ENCODE measurements around the gene EEF2K. TPM values are rescaled to one million over a fixed set of nuclear protein-coding genes. Genes with fewer than 3 reads are reported as not detected.

EEF2K gene
- total and polyA plus RNA-seq, 2 of the 13 experiments (the other 11 are each of a cell fraction or from before 2014, with no cell fraction given), result 22.0 to 23.8 TPM

GRCh38 chr16:22198547-22199293 lies 7.4 kb upstream of the EEF2K start:
- peak; percentile 52 for ATAC-seq
- Histone ChIP-seq H3K27me3 (ENCODE audit: control insufficient read depth in 1 of 2, insufficient read depth in 2 of 2, low read length in 2 of 2) (no peaks in the 10 kb centered on the region; a peak in 1 of 5 replicates), H3K4me2 (ENCODE audit: low read depth, low read length) (peak overlapping the region; percentile 76), H3K9ac (ENCODE audit: insufficient read depth, low read depth, low read length) (peak overlapping the region; percentile 23; the same call in 1 of the 2 replicates), H3K79me2 (ENCODE audit: insufficient read depth, low read length) (no peaks in the 10 kb centered on the region), H3K27ac (ENCODE audit: extremely low read length, insufficient read depth, low read length) (no peak overlapping the region), H3K4me3 (replicated peaks in 1 of 3; ENCODE audit: insufficient read depth in 1 of 3, low read depth in 2 of 3, low read length in 3 of 3) (peak overlapping the region; percentile 3 to 55 (median 5); a peak in 4 of 6 replicates), H3K9me3 (ENCODE audit: low read length) (no peaks in the 10 kb centered on the region), H2AFZ (ENCODE audit: low read length) (peak overlapping the region; percentile 3), H3K4me1 (ENCODE audit: insufficient read depth, low read length) (peaks cover 79% of the 10 kb centered on the region), H4K20me1 (ENCODE audit: insufficient read depth, low read length) (no peaks in the 10 kb centered on the region), H3K36me3 (replicated peaks in 1 of 2; ENCODE audit: control insufficient read depth in 1 of 2, insufficient read depth in 2 of 2, low read length in 2 of 2) (no peaks in the 10 kb centered on the region; a peak in 1 of 5 replicates)
- BruUV-seq (replicated peaks), result no TSS peak
- POLR2A ChIA-PET, result interaction anchor here (1.2 to 3.6 kb wide), 4 partner anchors 7 to 99 kb away, joined by 4 to 21 read pairs (median 6); partner anchors contain the start of gene EEF2K
- WGBS (ENCODE audit: low lambda C conversion rate), result 19% methylated on average over 7 of the region's 7 CpGs
- CTCF ChIA-PET (ENCODE audit: low intra/inter-chr PET ratio, low total read pairs), result no interaction called here
- in situ Hi-C loops (cut with HindIII; ENCODE audit: extremely low pct_ligation_motif_present, low pct_unique_long_range_greater_than_20kb) (loop anchor here (5.0 kb wide), 1 partner anchor 99 kb away; the partner anchor contains the start of gene POLR3E), intact Hi-C loops (cut with micrococcal nuclease; ENCODE audit: unreplicated experiment) (loop anchor here (2.0 to 5.0 kb wide), 2 partner anchors 34 to 174 kb away; partner anchors contain the start of gene CDR2)
- FAIRE-seq, result no peak
- no peak for DNase-seq (ENCODE audit: low spot score)
- TF ChIP-seq ZNF691 (CRISPR knock-in tag; IDR thresholded peaks at IDR 0.05; ENCODE audit: borderline replicate concordance, low read depth), result 0 out of 2 replicates have a peak, but pooled peaks have one; percentile 59
- TF ChIP-seq MED1 (CRISPR knock-in tag; IDR thresholded peaks at IDR 0.05), result no peak
- no peak for TF ChIP-seq ETV5 (CRISPR knock-in tag; IDR thresholded peaks at IDR 0.05; ENCODE audit: borderline replicate concordance)
- no peak for TF ChIP-seq ZNF17 (CRISPR knock-in tag; IDR thresholded peaks at IDR 0.05)
- no peak for TF ChIP-seq PHF20 (CRISPR knock-in tag; IDR thresholded peaks at IDR 0.05)
- no peak for TF ChIP-seq KLF9 (CRISPR knock-in tag; IDR thresholded peaks at IDR 0.05; ENCODE audit: low read depth)
- no peak for TF ChIP-seq ZNF780A (CRISPR knock-in tag; IDR thresholded peaks at IDR 0.05)
- no peak for TF ChIP-seq CREB1 (IDR thresholded peaks at IDR 0.05)
- TF ChIP-seq CREB1 (CRISPR knock-in tag; IDR thresholded peaks at IDR 0.05), result no peak
- TF ChIP-seq ZNF263 (CRISPR knock-in tag; IDR thresholded peaks at IDR 0.05), result 0 out of 2 replicates have a peak, but pooled peaks have one; percentile 5
- TF ChIP-seq KLF16 (CRISPR knock-in tag; IDR thresholded peaks at IDR 0.05), result no peak
- TF ChIP-seq, protein P1, sequence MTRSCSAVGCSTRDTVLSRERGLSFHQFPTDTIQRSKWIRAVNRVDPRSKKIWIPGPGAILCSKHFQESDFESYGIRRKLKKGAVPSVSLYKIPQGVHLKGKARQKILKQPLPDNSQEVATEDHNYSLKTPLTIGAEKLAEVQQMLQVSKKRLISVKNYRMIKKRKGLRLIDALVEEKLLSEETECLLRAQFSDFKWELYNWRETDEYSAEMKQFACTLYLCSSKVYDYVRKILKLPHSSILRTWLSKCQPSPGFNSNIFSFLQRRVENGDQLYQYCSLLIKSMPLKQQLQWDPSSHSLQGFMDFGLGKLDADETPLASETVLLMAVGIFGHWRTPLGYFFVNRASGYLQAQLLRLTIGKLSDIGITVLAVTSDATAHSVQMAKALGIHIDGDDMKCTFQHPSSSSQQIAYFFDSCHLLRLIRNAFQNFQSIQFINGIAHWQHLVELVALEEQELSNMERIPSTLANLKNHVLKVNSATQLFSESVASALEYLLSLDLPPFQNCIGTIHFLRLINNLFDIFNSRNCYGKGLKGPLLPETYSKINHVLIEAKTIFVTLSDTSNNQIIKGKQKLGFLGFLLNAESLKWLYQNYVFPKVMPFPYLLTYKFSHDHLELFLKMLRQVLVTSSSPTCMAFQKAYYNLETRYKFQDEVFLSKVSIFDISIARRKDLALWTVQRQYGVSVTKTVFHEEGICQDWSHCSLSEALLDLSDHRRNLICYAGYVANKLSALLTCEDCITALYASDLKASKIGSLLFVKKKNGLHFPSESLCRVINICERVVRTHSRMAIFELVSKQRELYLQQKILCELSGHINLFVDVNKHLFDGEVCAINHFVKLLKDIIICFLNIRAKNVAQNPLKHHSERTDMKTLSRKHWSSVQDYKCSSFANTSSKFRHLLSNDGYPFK (CRISPR knock-in tag; IDR thresholded peaks at IDR 0.05; ENCODE audit: borderline replicate concordance), result 0 out of 2 replicates have a peak, but pooled peaks have one; percentile 16
- TF ChIP-seq HOXD1 (CRISPR knock-in tag; IDR thresholded peaks at IDR 0.05), result no peak
- no peak for TF ChIP-seq ZNF333 (CRISPR knock-in tag; IDR thresholded peaks at IDR 0.05; ENCODE audit: borderline replicate concordance)
- TF ChIP-seq PHB2 (IDR thresholded peaks at IDR 0.05; ENCODE audit: partially characterized antibody), result no peak
- no peak for TF ChIP-seq ZBTB33 (CRISPR knock-in tag; IDR thresholded peaks at IDR 0.05)

Measured in HepG2 (cell line).